HepG2 (cell line): ENCODE results near the gene SS18L1. TPM values are rescaled to one million over a fixed set of nuclear protein-coding genes. Genes with fewer than 3 reads are reported as not detected.

Source experiments
- ARID5B ChIP-seq: IDR thresholded peaks from 2 replicates; pipeline ENCODE4 v1.4.0; 2020; ENCODE audit warnings: mild to moderate bottlenecking, missing genetic modification reagents
- ATF4 ChIP-seq, 2 experiments: fragments of 450-650 bp in 1 of 2; sonication (generic) in 1 of 2; formaldehyde crosslinking; IDR thresholded peaks; 2 replicates each; pipeline versions ENCODE4 v1.5.0 to v1.8.0; 2020 to 2022; ENCODE audit warnings: mild to moderate bottlenecking in 1 of 2, missing genetic modification reagents in 1 of 2
- DZIP1 ChIP-seq: sonication (generic); formaldehyde crosslinking; IDR thresholded peaks from 2 replicates; pipeline ENCODE4 v1.5.0; 2020; ENCODE audit warnings: mild to moderate bottlenecking, missing genetic modification reagents
- FOXP4 ChIP-seq: sonication (generic); formaldehyde crosslinking; IDR thresholded peaks from 2 replicates; pipeline ENCODE4 v1.4.0; 2020; ENCODE audit warnings: missing genetic modification reagents
- KDM6A ChIP-seq: IDR thresholded peaks from 2 replicates; pipeline ENCODE4 v1.6.1; 2016; ENCODE audit warnings: low read depth
- MED8 ChIP-seq: sonication (generic); formaldehyde crosslinking; IDR thresholded peaks from 2 replicates; pipeline ENCODE4 v1.8.1; 2023; ENCODE audit warnings: mild to moderate bottlenecking, missing genetic modification reagents; ENCODE audit not compliant: insufficient replicate concordance
- SRY ChIP-seq: sonication (generic); formaldehyde crosslinking; IDR thresholded peaks from 2 replicates; pipeline ENCODE4 v1.8.0; 2022; ENCODE audit warnings: mild to moderate bottlenecking, missing genetic modification reagents
- ZBTB20 ChIP-seq: sonication (generic); formaldehyde crosslinking; IDR thresholded peaks from 2 replicates; pipeline ENCODE4 v1.8.1; 2023; ENCODE audit warnings: missing genetic modification reagents, low read depth, mild to moderate bottlenecking, borderline replicate concordance
- ZNF12 ChIP-seq: sonication (generic); formaldehyde crosslinking; IDR thresholded peaks from 2 replicates; pipeline ENCODE4 v1.5.0; 2020; ENCODE audit warnings: missing genetic modification reagents
- ZNF670 ChIP-seq: sonication (generic); formaldehyde crosslinking; IDR thresholded peaks from 2 replicates; pipeline ENCODE4 v1.8.0; 2022; ENCODE audit warnings: mild to moderate bottlenecking, missing genetic modification reagents, borderline replicate concordance
- polyA plus RNA-seq, 8 experiments: library from polyadenylated mRNA; depleted of rRNA in 3 of 8; stranded (reverse) in 7 of 8; unstranded in 1 of 8; fragments of >200 nt; fragmentation: Illumina TruSeq in 4 of 8; extraction: Trizol in 4 of 8; gene quantifications; 2 replicates each; pipeline versions ENCODE4 v1.2.1 to v1.2.3, GENCODE V29; 2011 to 2016; ENCODE audit warnings: low read depth in 4 of 8, missing spikeins in 1 of 8, mixed read lengths in 1 of 8; ENCODE audit not compliant: insufficient read depth in 1 of 8
- total RNA-seq, 5 experiments: library from RNA; depleted of rRNA; stranded (reverse); fragments of >200 nt; fragmentation: Illumina TruSeq; extraction: Trizol; gene quantifications; 2 replicates each; pipeline ENCODE4 v1.2.3, GENCODE V29; 2016; ENCODE audit warnings: low read depth in 1 of 5

SS18L1 gene
- total and polyA plus RNA-seq, 2 of the 13 experiments (the other 11 are each of a cell fraction or from before 2014, with no cell fraction given): 17.8 to 27.6 TPM

- TF ChIP-seq SRY (no peak), ZNF12 (CRISPR knock-in tag) (no peak), ZBTB20 (CRISPR knock-in tag) (peak; percentile 23; the same call in 1 of the 2 replicates), ARID5B (0 out of 2 replicates have a peak, but pooled peaks have one; percentile 15), ZNF670 (CRISPR knock-in tag) (no peak), MED8 (CRISPR knock-in tag) (no peak), KDM6A (CRISPR knock-in tag) (no peak), DZIP1 (CRISPR knock-in tag) (0 out of 2 replicates have a peak, but pooled peaks have one; percentile 31), FOXP4 (CRISPR knock-in tag) (0 out of 2 replicates have a peak, but pooled peaks have one; percentile 24), ATF4 (CRISPR knock-in tag; IDR thresholded peaks at IDR 0.05) (no peak)
Measured at GRCh38 chr20:62208795-62209755, 65.5 kb downstream of the SS18L1 start (continued).
